ENCODE data around the gene CD300LF. TPM values are rescaled to one million over a fixed set of nuclear protein-coding genes. Genes with fewer than 3 reads are reported as not detected.

The CD300LF gene
- total and polyA plus RNA-seq, 2 experiments from 2014 or later = not detected

- Mint-ChIP-seq H3K36me3 (ENCODE audit: low read depth) (no peaks in the 10 kb centered on the region), H3K4me3 (no peak overlapping the region), H3K4me1 (peaks cover 11% of the 10 kb centered on the region), H3K27ac (no peak overlapping the region), H3K27me3 (ENCODE audit: insufficient read depth, low read depth, poor library complexity) (peaks cover 4% of the 10 kb centered on the region), H3K9me3 (no peaks in the 10 kb centered on the region)
- H3K27ac ChIP-seq (ENCODE audit: low read depth) = no peak overlapping the region
- ATAC-seq (no peak), DNase-seq (ENCODE audit: low spot score) (no peak)
- H2AFZ ChIP-seq = no peak overlapping the region
- H3K27me3 ChIP-seq (ENCODE audit: insufficient read depth) = no peaks in the 10 kb centered on the region
- peaks cover 10% of the 10 kb centered on the region for H3K4me1 ChIP-seq (ENCODE audit: insufficient read depth)
- H3K9me2 ChIP-seq (ENCODE audit: insufficient read depth) = no peaks in the 10 kb centered on the region
- TF ChIP-seq REST (IDR thresholded peaks at IDR 0.05; ENCODE audit: unreplicated experiment) = no peak
- no peaks in the 10 kb centered on the region for H3K36me3 ChIP-seq (ENCODE audit: insufficient read depth)
- no peak overlapping the region for H3K4me3 ChIP-seq
- H3F3A ChIP-seq (replicated peaks; ENCODE audit: low read depth) = peaks cover 9% of the 10 kb centered on the region; the same call in 1 of the 2 replicates
- H4K20me1 ChIP-seq (replicated peaks; ENCODE audit: insufficient read depth) = no peaks in the 10 kb centered on the region
- H3K79me2 ChIP-seq (replicated peaks; ENCODE audit: insufficient read depth) = no peaks in the 10 kb centered on the region
- H3K4me2 ChIP-seq = no peak overlapping the region
Observed at GRCh38 chr17:74682471-74683190, 30.1 kb downstream of the CD300LF start.

DNA sequence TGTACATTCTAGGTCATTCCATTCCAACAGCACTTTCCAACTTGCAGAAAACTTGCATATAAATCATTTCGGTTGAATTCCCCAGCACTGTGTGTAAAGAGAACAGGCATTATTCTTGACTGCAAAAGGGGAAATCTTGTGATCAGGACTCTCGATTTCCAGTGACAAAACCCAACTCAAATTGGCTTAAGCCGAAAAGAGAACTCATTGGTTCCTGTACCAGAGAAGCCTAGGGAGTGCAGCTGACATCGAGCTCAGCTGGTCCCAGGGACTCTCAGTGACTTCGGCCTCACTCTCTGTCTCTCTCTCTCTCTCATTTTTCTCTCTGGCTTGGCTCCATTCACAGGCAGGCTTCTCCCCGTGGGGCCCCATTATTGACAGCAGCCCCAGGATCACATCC is 30.7 kb downstream of the CD300LF start:
- H3K4me3 Mint-ChIP-seq = no peak overlapping the region
- DNase-seq (ENCODE audit: low spot score) = no peak
- no peaks in the 10 kb centered on the region for H3K9me2 ChIP-seq (ENCODE audit: insufficient read depth)
- peaks cover 17% of the 10 kb centered on the region for H3K4me1 Mint-ChIP-seq
- H2AFZ ChIP-seq = no peak overlapping the region
- no peak overlapping the region for H3K4me3 ChIP-seq
- H3K27ac Mint-ChIP-seq = no peak overlapping the region
- no peaks in the 10 kb centered on the region for H3K9me3 Mint-ChIP-seq
- no peaks in the 10 kb centered on the region for H3K79me2 ChIP-seq (replicated peaks; ENCODE audit: insufficient read depth)
- H3K4me1 ChIP-seq (ENCODE audit: insufficient read depth) = peaks cover 16% of the 10 kb centered on the region
- no peak for ATAC-seq
- H4K20me1 ChIP-seq (replicated peaks; ENCODE audit: insufficient read depth) = no peaks in the 10 kb centered on the region
- no peaks in the 10 kb centered on the region for H3K27me3 ChIP-seq (ENCODE audit: insufficient read depth)
- no peak overlapping the region for H3K27ac ChIP-seq (ENCODE audit: low read depth)
- peaks cover 9% of the 10 kb centered on the region; the same call in 1 of the 2 replicates for H3F3A ChIP-seq (replicated peaks; ENCODE audit: low read depth)
- no peaks in the 10 kb centered on the region for H3K36me3 ChIP-seq (ENCODE audit: insufficient read depth)
- no peaks in the 10 kb centered on the region for H3K36me3 Mint-ChIP-seq (ENCODE audit: low read depth)
- peaks cover 4% of the 10 kb centered on the region for H3K27me3 Mint-ChIP-seq (ENCODE audit: insufficient read depth, low read depth, poor library complexity)
- H3K4me2 ChIP-seq = no peak overlapping the region
- TF ChIP-seq, protein P1, sequence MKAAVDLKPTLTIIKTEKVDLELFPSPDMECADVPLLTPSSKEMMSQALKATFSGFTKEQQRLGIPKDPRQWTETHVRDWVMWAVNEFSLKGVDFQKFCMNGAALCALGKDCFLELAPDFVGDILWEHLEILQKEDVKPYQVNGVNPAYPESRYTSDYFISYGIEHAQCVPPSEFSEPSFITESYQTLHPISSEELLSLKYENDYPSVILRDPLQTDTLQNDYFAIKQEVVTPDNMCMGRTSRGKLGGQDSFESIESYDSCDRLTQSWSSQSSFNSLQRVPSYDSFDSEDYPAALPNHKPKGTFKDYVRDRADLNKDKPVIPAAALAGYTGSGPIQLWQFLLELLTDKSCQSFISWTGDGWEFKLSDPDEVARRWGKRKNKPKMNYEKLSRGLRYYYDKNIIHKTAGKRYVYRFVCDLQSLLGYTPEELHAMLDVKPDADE (IDR thresholded peaks at IDR 0.05) = no peak
- TF ChIP-seq ZNF114 (CRISPR knock-in tag; IDR thresholded peaks at IDR 0.05) = no peak
- no peak for TF ChIP-seq NANOG (IDR thresholded peaks at IDR 0.05; ENCODE audit: borderline replicate concordance)
- TF ChIP-seq JUNB (IDR thresholded peaks at IDR 0.05; ENCODE audit: unreplicated experiment) = no peak
- no peak for TF ChIP-seq ZNF331 (CRISPR knock-in tag; IDR thresholded peaks at IDR 0.05; ENCODE audit: low read depth)
- TF ChIP-seq ZNF462 (CRISPR knock-in tag; IDR thresholded peaks at IDR 0.05) = no peak

Data from GM23338 (cell line).